GM20000 (cell line): ENCODE data around the gene CUL3.

ENCODE experiments used
- DNase-seq: peaks from one replicate; pipeline ENCODE4 v3.0.0; 2012; ENCODE audit warnings: low spot score
- TF ChIP-seq, protein P1 (sequence below): IDR thresholded peaks from 2 replicates; pipeline ENCODE4 v1.5.1; 2012; ENCODE audit warnings: mild to moderate bottlenecking, control low read depth; ENCODE audit errors: extremely low read depth, missing control alignments

CUL3 gene

GRCh38 chr2:224427471-224427870 is 157.7 kb downstream of the CUL3 start:
- DNase-seq = no peak
- TF ChIP-seq, protein P1, sequence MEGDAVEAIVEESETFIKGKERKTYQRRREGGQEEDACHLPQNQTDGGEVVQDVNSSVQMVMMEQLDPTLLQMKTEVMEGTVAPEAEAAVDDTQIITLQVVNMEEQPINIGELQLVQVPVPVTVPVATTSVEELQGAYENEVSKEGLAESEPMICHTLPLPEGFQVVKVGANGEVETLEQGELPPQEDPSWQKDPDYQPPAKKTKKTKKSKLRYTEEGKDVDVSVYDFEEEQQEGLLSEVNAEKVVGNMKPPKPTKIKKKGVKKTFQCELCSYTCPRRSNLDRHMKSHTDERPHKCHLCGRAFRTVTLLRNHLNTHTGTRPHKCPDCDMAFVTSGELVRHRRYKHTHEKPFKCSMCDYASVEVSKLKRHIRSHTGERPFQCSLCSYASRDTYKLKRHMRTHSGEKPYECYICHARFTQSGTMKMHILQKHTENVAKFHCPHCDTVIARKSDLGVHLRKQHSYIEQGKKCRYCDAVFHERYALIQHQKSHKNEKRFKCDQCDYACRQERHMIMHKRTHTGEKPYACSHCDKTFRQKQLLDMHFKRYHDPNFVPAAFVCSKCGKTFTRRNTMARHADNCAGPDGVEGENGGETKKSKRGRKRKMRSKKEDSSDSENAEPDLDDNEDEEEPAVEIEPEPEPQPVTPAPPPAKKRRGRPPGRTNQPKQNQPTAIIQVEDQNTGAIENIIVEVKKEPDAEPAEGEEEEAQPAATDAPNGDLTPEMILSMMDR = no peak

DNA sequence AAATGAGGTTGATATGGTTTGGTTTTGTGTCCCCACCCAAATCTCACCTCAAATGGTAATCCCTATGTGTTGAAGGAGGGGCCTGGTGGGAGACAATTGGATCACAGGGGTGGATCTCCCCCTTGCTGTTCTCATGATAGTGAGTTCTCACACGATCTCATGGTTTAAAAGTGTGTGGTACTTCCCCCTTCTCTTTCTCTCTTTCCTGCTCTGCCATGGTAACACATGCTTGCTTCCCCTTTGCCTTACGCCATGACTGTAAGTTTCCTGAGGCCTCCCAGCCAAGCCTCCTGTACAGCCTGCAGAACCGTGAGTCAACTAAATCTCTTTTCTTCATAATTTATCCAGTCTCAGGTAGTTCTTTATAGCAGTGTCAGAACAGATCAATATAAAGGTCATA is 158.5 kb downstream of the CUL3 start:
- TF ChIP-seq, protein P1 = no peak
- DNase-seq = no peak

DNA sequence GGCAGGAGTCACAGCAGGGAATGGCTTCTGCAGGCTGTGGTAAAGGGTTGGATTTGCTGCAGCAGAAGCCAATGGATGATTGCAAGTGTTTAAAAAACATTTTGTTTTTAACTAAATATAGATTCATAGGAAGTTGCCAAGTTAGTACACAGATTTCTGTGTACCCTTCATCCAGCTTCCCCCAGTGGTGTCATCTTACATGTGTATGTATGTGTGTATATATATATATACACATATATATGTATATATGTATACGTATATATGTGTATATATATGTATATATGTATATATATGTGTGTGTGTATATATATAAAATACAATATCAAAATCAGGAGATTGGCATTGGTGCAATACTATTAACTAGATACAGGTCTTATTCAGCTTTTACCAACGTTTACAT is 164.1 kb downstream of the CUL3 start:
- TF ChIP-seq, protein P1 = no peak
- no peak for DNase-seq
